Sigmoid colon (tissue), 4 donors: ENCODE measurements around the gene ROBO3.

Experiments used
- POLR2A ChIP-seq, 2 donors: fragments of 450-650 bp; IDR thresholded peaks; one replicate each; pipeline ENCODE4 v1.6.1; 2016; ENCODE audit warnings: antibody characterized with exemption in 2 of 2, mild to moderate bottlenecking in 2 of 2, moderate library complexity in 2 of 2
- POLR2AphosphoS5 ChIP-seq, 4 donors: sonication (generic); formaldehyde crosslinking; IDR thresholded peaks; one replicate each; pipeline ENCODE4 v1.6.1; 2017; ENCODE audit warnings: antibody characterized with exemption in 4 of 4
- TF ChIP-seq, protein P1 (sequence below), 4 experiments: fragments of 450-650 bp in 3 of 4; fragments of 200-600 bp in 1 of 4; IDR thresholded peaks; one replicate each; pipeline ENCODE4 v1.5.1; 2016 to 2019; ENCODE audit warnings: antibody characterized with exemption in 4 of 4, mild to moderate bottlenecking in 3 of 4, moderate library complexity in 2 of 4

DNA sequence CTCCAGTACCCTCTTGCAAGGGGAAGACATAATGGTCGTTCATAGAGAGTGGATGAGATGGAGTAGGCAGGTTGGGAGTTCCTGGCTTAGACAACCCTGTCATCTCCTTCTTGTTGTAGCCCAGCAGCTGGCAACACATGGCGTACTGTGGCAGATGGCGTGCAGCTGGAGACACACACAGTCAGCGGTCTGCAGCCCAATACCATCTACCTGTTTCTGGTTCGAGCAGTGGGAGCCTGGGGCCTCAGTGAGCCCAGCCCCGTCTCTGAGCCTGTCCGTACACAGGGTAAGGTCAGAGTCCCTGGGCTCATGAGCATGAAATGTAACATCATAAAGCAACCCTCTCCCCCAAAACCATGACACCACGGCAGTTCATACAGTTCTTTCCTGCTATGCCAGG lies 8.7 kb downstream of the ROBO3 start:
- TF ChIP-seq POLR2A (IDR thresholded peaks at IDR 0.05) = no peak
- TF ChIP-seq, protein P1, sequence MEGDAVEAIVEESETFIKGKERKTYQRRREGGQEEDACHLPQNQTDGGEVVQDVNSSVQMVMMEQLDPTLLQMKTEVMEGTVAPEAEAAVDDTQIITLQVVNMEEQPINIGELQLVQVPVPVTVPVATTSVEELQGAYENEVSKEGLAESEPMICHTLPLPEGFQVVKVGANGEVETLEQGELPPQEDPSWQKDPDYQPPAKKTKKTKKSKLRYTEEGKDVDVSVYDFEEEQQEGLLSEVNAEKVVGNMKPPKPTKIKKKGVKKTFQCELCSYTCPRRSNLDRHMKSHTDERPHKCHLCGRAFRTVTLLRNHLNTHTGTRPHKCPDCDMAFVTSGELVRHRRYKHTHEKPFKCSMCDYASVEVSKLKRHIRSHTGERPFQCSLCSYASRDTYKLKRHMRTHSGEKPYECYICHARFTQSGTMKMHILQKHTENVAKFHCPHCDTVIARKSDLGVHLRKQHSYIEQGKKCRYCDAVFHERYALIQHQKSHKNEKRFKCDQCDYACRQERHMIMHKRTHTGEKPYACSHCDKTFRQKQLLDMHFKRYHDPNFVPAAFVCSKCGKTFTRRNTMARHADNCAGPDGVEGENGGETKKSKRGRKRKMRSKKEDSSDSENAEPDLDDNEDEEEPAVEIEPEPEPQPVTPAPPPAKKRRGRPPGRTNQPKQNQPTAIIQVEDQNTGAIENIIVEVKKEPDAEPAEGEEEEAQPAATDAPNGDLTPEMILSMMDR (IDR thresholded peaks at IDR 0.05) = no peak
- TF ChIP-seq POLR2AphosphoS5 (IDR thresholded peaks at IDR 0.05) = no peak
